HG02938 (cell line): ENCODE data around the gene RNMT.
A peak's percentile ranks its signal among the peaks of the same experiment; 100 is the strongest.

Experiments used
- ATAC-seq: cut with Tn5 transposase; IDR thresholded peaks from one replicate; pipeline ENCODE4 v1.9.1; 2021; ENCODE audit warnings: mild to moderate bottlenecking, moderate library complexity; ENCODE audit not compliant: unreplicated experiment

Gene RNMT

GRCh38 chr18:13809531-13810255, 83.2 kb downstream of the RNMT start:
- no peak for ATAC-seq

DNA sequence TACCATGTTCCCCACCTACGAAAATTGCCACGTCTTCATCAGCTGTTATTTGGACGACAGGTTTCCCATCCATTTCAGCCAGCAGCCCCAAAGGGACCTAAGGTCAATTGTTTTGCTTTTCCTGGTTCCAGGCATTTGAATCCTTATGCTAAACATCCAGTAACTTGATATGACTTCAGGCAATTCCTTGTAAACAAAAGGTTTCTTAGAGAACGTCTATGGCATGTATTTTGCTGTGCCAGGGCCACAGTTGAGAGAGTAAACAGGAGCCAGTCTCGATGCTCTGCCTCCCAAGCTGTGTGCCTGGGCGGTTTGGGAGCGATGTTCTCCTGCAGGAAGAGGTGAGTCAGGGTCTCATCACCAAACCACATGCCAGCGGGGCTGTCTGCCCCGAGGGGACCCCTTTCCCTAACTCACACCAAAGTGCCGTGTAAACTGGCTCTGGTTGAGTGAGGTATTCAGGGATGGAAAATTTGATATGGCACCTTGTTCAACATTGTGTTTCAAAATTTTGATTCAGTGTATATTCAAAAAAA, 84.5 kb downstream of the RNMT start:
- ATAC-seq = no peak

- no peak for ATAC-seq
Observed at GRCh38 chr18:13811993-13812392, 85.5 kb downstream of the RNMT start.

DNA sequence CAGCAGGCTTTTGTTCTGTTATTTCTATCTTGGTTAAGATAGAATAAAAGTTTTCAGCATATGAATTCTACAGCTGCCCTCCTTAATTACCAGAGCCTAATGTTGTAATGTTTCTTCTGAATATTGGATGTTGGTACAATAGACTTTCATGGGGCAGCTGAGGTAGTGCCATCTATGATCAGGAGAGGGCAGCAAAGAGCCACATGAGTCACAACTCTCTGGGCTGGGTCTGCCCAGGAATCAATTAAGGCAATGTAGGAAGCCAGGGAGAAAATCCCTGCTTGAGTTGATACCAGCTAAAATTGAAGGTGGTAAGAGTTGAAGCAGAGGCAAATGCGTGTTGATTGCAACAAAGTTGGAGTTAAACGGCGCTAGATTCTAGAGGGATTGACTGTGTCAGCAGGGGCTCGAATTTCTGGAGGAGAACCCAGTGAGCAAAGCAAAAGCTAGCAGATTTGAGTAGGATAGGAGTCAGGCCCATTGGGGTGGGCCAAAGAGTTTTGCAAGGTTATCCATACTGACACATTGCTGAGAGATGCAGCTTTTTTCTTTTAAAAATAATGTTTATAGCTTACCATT, 86.9 kb downstream of the RNMT start:
- peak; percentile 78 for ATAC-seq
